ENCODE results near the gene COL27A1. TPM values are rescaled to one million over a fixed set of nuclear protein-coding genes. Genes with fewer than 3 reads are reported as not detected.

The COL27A1 gene
- total and polyA plus RNA-seq, 2 donors (not counting 1 experiment from before 2014, with no cell fraction given), result 0.16 to 0.27 TPM

DNA sequence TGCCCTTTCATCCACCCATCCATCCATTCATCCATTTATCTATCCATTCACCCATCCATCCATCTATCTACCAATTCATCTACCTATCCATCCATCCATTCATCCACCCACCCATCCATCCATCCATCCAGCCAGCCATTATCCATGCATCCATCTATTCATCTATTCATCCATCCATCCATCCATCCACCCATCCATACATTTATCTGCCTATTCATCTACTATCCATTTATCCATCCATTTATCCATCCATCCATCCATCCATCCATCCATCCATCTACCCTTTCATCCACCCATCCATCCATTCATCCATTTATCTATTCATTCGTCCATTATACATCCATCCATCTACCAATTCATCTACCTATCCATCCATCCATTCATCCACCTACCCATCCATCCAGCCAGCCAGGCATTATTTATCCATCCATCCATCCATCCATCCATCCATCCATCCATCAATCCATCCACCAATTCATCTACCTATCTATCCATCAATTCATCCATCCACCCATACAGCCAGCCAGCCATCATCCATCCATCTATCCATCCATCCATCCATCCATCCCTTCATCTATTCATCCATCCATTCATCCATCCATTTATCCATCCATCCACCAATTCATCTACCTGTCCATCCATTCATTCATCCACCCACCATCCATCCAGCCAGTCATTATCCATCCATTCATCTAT is 10.2 kb downstream of the COL27A1 start:
- CTCF ChIA-PET, result no interaction called here
- Histone ChIP-seq H3K4me3 (ENCODE audit: control extremely low read depth in 1 of 5, extremely low read depth in 1 of 5, insufficient read depth in 1 of 5, low read depth in 2 of 5, low read length in 4 of 5) (no peak overlapping the region), H3K4me1 (ENCODE audit: control insufficient read depth in 2 of 2, insufficient read depth in 2 of 2, low read length in 2 of 2) (no peaks in the 10 kb centered on the region), H4K20me1 (ENCODE audit: control insufficient read depth, insufficient read depth, low read length, poor library complexity, severe bottlenecking) (no peaks in the 10 kb centered on the region), H3K36me3 (replicated peaks in 1 of 2; ENCODE audit: control extremely low read depth in 1 of 2, control insufficient read depth in 1 of 2, extremely low read depth in 1 of 2, insufficient read depth in 2 of 2, low read length in 1 of 2) (no peaks in the 10 kb centered on the region), H3K79me2 (ENCODE audit: control insufficient read depth, insufficient read depth, low read length) (no peaks in the 10 kb centered on the region), H2AFZ (ENCODE audit: insufficient read depth, low read depth, low read length, poor library complexity, severe bottlenecking) (no peak overlapping the region), H3K27me3 (replicated peaks in 1 of 4; ENCODE audit: control extremely low read depth in 1 of 4, control insufficient read depth in 3 of 4, insufficient read depth in 4 of 4, low read length in 3 of 4) (peaks cover 0 to 3% (median 0%) of the 10 kb centered on the region in 4 experiments), H3K27ac (ENCODE audit: low read length in 2 of 2) (no peak overlapping the region), H3K9ac (ENCODE audit: low read length) (no peak overlapping the region), H3K9me3 (ENCODE audit: control extremely low read depth in 1 of 3, control insufficient read depth in 2 of 3, insufficient read depth in 1 of 3, low read length in 2 of 3) (peaks cover 0 to 2% (median 0%) of the 10 kb centered on the region in 3 donors), H3K4me2 (replicated peaks; ENCODE audit: low read depth, low read length, poor library complexity, severe bottlenecking) (no peak overlapping the region)
- Mint-ChIP-seq H3K27ac (no peak overlapping the region), H3K4me3 (no peak overlapping the region), H3K4me1 (no peaks in the 10 kb centered on the region), H3K9me3 (ENCODE audit: insufficient read depth) (no peaks in the 10 kb centered on the region), H3K27me3 (peaks cover 13% of the 10 kb centered on the region)
- no peak for DNase-seq
- 81% methylated on average over 1 of the region's 1 CpG for WGBS (ENCODE audit: insufficient coverage)
- ATAC-seq (ENCODE audit: low read depth), result no peak
- intact Hi-C loops (cut with micrococcal nuclease), result no loop called here
- TF ChIP-seq EZH2 (IDR thresholded peaks at IDR 0.05; ENCODE audit: borderline replicate concordance, insufficient read depth, low read depth, low read length, poor library complexity, severe bottlenecking), result no peak
- TF ChIP-seq, protein P1, sequence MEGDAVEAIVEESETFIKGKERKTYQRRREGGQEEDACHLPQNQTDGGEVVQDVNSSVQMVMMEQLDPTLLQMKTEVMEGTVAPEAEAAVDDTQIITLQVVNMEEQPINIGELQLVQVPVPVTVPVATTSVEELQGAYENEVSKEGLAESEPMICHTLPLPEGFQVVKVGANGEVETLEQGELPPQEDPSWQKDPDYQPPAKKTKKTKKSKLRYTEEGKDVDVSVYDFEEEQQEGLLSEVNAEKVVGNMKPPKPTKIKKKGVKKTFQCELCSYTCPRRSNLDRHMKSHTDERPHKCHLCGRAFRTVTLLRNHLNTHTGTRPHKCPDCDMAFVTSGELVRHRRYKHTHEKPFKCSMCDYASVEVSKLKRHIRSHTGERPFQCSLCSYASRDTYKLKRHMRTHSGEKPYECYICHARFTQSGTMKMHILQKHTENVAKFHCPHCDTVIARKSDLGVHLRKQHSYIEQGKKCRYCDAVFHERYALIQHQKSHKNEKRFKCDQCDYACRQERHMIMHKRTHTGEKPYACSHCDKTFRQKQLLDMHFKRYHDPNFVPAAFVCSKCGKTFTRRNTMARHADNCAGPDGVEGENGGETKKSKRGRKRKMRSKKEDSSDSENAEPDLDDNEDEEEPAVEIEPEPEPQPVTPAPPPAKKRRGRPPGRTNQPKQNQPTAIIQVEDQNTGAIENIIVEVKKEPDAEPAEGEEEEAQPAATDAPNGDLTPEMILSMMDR (IDR thresholded peaks at IDR 0.05), result no peak
- POLR2A ChIA-PET, result no interaction called here

DNA sequence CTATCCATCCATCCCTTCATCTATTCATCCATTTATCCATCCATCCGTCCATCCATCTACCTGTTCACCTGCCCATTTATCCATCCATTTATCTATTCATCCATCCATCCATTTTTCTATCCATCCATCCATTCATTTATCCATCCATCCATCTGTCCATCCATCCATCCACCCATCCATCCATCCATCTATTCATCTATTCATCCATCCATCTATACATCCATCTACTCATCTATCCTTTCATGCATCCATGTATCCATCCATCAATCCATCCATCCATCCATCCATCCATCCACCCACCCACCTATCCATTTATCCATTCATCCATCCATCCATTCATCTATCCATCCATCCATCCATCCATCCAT is 10.8 kb downstream of the COL27A1 start:
- 92% methylated on average over 1 of the region's 1 CpG for WGBS (ENCODE audit: insufficient coverage)
- CTCF ChIA-PET, result no interaction called here
- H3K36me3 ChIP-seq (replicated peaks in 1 of 2; ENCODE audit: control extremely low read depth in 1 of 2, control insufficient read depth in 1 of 2, extremely low read depth in 1 of 2, insufficient read depth in 2 of 2, low read length in 1 of 2), result no peaks in the 10 kb centered on the region
- intact Hi-C loops (cut with micrococcal nuclease), result no loop called here
- peaks cover 0 to 3% (median 0%) of the 10 kb centered on the region in 4 experiments for H3K27me3 ChIP-seq (replicated peaks in 1 of 4; ENCODE audit: control extremely low read depth in 1 of 4, control insufficient read depth in 3 of 4, insufficient read depth in 4 of 4, low read length in 3 of 4)
- ATAC-seq (ENCODE audit: low read depth) (no peak), DNase-seq (no peak)
- no peaks in the 10 kb centered on the region for H3K4me1 Mint-ChIP-seq
- POLR2A ChIA-PET, result no interaction called here
- H3K4me3 ChIP-seq (ENCODE audit: control extremely low read depth in 1 of 5, extremely low read depth in 1 of 5, insufficient read depth in 1 of 5, low read depth in 2 of 5, low read length in 4 of 5), result no peak overlapping the region
- no peak overlapping the region for H3K4me2 ChIP-seq (replicated peaks; ENCODE audit: low read depth, low read length, poor library complexity, severe bottlenecking)
- H3K27ac ChIP-seq (ENCODE audit: low read length in 2 of 2), result no peak overlapping the region
- no peak overlapping the region for H3K27ac Mint-ChIP-seq
- no peaks in the 10 kb centered on the region for H3K9me3 Mint-ChIP-seq (ENCODE audit: insufficient read depth)
- H3K4me1 ChIP-seq (ENCODE audit: control insufficient read depth in 2 of 2, insufficient read depth in 2 of 2, low read length in 2 of 2), result no peaks in the 10 kb centered on the region
- H3K4me3 Mint-ChIP-seq, result no peak overlapping the region
- no peaks in the 10 kb centered on the region for H4K20me1 ChIP-seq (ENCODE audit: control insufficient read depth, insufficient read depth, low read length, poor library complexity, severe bottlenecking)
- no peaks in the 10 kb centered on the region for H3K79me2 ChIP-seq (ENCODE audit: control insufficient read depth, insufficient read depth, low read length)
- no peak overlapping the region for H2AFZ ChIP-seq (ENCODE audit: insufficient read depth, low read depth, low read length, poor library complexity, severe bottlenecking)
- peaks cover 0 to 2% (median 0%) of the 10 kb centered on the region in 3 donors for H3K9me3 ChIP-seq (ENCODE audit: control extremely low read depth in 1 of 3, control insufficient read depth in 2 of 3, insufficient read depth in 1 of 3, low read length in 2 of 3)
- peaks cover 8% of the 10 kb centered on the region for H3K27me3 Mint-ChIP-seq
- TF ChIP-seq EZH2 (IDR thresholded peaks at IDR 0.05; ENCODE audit: borderline replicate concordance, insufficient read depth, low read depth, low read length, poor library complexity, severe bottlenecking), result no peak
- TF ChIP-seq, protein P1 (IDR thresholded peaks at IDR 0.05), result no peak
- H3K9ac ChIP-seq (ENCODE audit: low read length), result no peak overlapping the region
